Measurements from ENCODE around the gene TMEM154.
"Not testable (repeated sequence)": the region's sequence is repeated elsewhere in the genome, so short reads cannot be mapped to it uniquely, and the experiment has no call there.

The TMEM154 gene

DNA sequence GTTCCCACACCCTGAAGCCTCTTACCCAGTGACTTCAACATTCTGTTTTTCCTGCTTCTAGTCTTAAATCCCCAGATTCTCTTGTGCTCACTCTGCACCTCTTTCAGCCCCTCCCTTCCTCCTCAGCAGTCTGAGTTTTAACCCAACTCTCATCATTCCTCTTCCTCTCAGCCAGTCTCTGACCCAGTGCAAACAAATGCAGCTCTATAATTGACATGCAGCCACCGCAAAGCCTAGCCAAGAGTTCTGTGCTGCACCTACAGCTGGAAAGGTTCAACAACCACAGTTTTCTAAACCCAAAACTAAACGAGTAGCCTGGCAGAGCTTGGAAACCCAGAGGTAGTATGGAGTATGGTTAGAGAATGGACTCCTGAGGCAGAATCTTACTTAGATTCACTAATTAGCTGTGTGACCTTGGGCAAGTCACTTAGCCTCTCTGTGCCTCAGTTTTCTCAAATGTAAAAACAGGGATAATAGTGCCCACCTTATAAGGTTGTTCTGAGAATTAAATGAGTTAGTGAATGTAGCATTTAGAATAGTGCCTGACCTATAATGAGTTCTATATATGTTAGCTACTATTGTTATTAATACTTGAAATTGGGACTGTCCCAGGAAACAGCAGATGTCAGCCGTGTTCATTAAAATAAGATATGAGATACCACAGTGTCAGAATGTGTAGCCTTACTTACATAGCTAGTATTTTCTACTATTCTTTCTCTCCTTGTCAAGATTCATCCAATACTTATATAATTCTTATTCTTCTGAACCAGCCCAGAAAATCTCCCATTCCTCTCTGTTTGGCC lies 3.5 kb downstream of the TMEM154 start:
- peaks cover 11 to 25% (median 20%) of the 10 kb centered on the region in 10 experiments for H3K4me1 ChIP-seq
- peaks cover 0 to 21% (median 4%) of the 10 kb centered on the region in 11 experiments; a peak in 10 of 22 replicates for H3K27me3 ChIP-seq
- no peaks in the 10 kb centered on the region for H4K20me1 ChIP-seq
- no peak overlapping the region for H3K4me2 ChIP-seq
- H3K27ac ChIP-seq: no peak overlapping the region
- H3K9ac ChIP-seq: no peak overlapping the region
- no peak overlapping the region for H3K4me3 ChIP-seq
- H3K9me3 ChIP-seq (replicated peaks in 1 of 11): no peaks in the 10 kb centered on the region
- no peaks in the 10 kb centered on the region for H3K36me3 ChIP-seq
- no peak for TF ChIP-seq Cebpa-rat (IDR thresholded peaks at IDR 0.05)

DNA sequence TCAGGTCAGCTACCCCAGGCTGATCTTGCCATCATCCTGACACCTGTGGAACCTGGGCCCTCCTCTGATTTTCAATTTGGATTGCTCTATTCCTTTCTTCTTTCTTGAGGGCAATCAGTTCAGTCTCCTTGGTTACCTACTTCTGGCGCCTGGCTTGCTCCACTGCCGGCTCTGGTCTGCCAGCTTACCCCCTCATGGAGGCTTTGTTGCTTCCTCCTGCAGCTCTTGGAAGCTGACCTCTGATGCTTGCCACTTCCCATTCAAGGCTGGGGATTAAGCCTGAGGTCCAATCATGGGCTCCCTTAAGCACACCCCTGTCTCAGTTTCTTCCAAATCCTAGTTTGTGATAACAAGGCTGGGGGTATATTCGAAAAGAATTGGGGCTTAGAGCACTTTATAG lies 5.4 kb downstream of the TMEM154 start:
- Histone ChIP-seq H3K4me3 (no peak overlapping the region), H3K9ac (no peak overlapping the region), H4K20me1 (no peaks in the 10 kb centered on the region), H3K36me3 (no peaks in the 10 kb centered on the region), H3K9me3 (replicated peaks in 1 of 11) (no peaks in the 10 kb centered on the region), H3K27ac (no peak overlapping the region), H3K4me1 (peaks cover 7 to 9% (median 9%) of the 10 kb centered on the region in 10 experiments), H3K27me3 (peaks cover 0 to 11% (median 4%) of the 10 kb centered on the region in 11 experiments; a peak in 10 of 22 replicates), H3K4me2 (no peak overlapping the region)
- no peak for TF ChIP-seq Cebpa-rat (IDR thresholded peaks at IDR 0.05)

DNA sequence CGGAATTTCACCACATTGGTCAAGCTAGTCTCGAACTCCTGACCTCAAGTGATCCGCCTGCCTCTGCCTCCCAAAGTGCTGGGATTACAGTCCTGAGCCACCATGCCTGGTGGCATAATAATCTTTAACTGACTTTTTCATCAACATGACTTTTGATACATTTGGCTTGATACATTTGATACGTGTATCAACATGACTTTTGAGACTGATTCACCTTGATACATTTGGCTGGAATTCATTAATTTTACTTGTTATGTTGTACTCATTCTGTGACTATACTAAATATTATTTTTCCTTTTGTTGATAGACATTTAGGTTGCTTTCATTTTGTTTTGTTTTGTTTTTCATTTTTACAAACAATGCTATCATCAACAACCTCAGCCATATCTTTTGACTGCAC lies 6.3 kb downstream of the TMEM154 start:
- Histone ChIP-seq H3K36me3 (no peaks in the 10 kb centered on the region), H3K4me2 (no peak overlapping the region), H3K9ac (no peak overlapping the region), H3K9me3 (replicated peaks in 1 of 11) (no peaks in the 10 kb centered on the region), H3K27ac (no peak overlapping the region), H4K20me1 (no peaks in the 10 kb centered on the region), H3K27me3 (peaks cover 0 to 3% (median 0%) of the 10 kb centered on the region in 11 experiments; a peak in 2 of 22 replicates), H3K4me1 (peaks cover 0 to under 1% (median under 1%) of the 10 kb centered on the region in 10 experiments; a peak in 7 of 20 replicates), H3K4me3 (no peak overlapping the region)
- no peak for TF ChIP-seq Cebpa-rat (IDR thresholded peaks at IDR 0.05)

DNA sequence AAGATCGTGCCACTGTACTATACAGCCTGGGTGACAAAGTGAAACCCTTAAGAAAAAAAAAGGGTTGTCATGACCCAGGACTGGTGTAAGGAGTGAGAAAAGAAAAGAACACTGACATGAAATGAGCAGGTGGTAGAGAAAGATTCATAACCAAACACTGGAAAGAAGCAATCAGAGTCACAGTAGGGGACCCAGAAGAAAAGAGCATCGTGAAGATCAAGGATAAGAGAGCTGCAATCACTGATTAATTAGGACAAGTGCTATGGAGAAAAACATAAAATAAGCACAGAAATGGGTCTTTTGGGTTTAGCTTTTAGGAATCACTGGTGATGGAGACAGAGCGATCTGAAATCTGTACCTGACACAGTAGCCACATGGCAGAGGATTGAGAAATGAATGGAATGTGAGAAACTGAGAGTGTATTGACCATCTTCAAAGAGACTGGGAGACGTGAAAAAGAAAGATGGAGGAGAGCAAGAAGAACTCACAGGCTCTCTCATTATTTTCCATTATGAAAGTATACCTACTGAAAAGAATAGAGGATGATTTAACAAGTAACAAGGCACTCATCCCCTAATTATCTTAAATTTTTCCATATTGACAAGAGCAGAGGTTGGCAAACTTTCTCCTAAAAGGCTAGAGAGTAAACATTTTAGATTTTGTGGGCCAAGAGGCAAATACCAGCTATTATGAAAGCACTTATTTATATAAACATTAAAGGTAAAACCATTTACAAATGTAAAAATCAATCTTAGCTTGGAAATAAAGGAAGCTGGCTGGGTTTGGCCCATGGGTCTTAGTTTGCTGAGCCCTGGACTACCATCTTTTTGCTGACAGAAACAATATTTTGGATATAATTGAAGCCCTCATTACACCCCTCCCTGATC lies 7.3 kb downstream of the TMEM154 start:
- Histone ChIP-seq H3K9me3 (replicated peaks in 1 of 11) (no peaks in the 10 kb centered on the region), H3K27me3 (no peaks in the 10 kb centered on the region), H4K20me1 (no peaks in the 10 kb centered on the region), H3K27ac (no peak overlapping the region), H3K4me3 (no peak overlapping the region), H3K4me1 (no peaks in the 10 kb centered on the region), H3K9ac (no peak overlapping the region), H3K36me3 (no peaks in the 10 kb centered on the region), H3K4me2 (no peak overlapping the region)
- TF ChIP-seq Cebpa-rat (IDR thresholded peaks at IDR 0.05): no peak

DNA sequence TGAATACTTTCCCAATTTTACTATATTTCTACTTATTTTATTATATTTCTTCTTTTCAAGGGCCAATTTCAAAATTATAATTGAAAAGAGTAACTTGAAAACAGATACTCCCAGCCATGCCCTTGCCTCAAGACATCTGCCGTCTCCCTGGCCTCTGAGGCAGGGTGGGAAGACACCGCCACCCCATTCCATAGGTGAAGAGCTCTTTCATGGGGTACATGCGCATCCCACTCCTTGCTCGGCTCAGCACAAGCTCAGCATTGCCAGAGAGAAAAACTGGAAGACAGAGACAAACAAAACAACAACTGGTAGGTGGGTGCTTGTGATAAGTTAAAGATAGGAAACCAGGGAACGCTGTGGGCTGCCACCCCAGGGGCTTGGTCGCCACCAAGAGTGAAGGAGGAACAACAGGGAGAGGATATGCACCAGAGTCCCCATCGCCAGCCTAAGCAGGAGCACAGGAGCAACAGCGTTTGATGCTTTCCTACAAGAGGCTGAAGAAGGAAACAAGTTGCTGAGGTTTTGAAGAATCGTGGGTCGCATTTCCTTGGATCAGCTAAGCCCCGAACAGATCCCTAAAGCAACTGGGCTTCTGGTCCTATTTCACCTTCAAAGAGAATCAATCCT lies 11.3 kb downstream of the TMEM154 start:
- TF ChIP-seq Cebpa-rat (IDR thresholded peaks at IDR 0.05): no peak
- Histone ChIP-seq H3K27me3 (no peaks in the 10 kb centered on the region), H3K27ac (no peak overlapping the region), H3K4me1 (peaks cover 1 to 7% (median 4%) of the 10 kb centered on the region in 10 experiments; a peak in 18 of 20 replicates), H3K4me3 (no peak overlapping the region), H3K4me2 (no peak overlapping the region), H4K20me1 (no peaks in the 10 kb centered on the region), H3K9me3 (replicated peaks in 1 of 11) (0 out of 22 replicates have a peak, but pooled peaks cover 0 to 5% (median 0%) of the 10 kb centered on the region in 11 experiments), H3K9ac (no peak overlapping the region), H3K36me3 (no peaks in the 10 kb centered on the region)

DNA sequence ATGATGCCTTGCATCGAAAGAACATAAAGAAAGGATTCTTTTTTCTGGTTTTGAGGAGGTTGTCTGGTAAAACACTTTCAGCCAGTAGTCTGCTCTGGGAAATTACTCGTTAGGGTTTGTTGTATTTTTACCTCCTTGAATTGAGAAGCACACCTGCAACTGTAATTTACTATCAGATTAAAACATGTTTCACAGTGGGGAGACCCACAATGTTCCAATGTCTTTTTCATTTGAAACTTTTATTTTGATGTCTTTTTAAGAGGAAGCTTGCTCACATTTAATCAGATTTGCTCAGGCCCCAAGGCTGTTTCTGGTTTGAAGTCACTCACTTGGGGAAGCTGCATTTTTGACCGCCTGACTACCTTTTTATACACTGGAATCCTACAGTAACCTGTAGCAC lies 12.0 kb downstream of the TMEM154 start:
- H3K36me3 ChIP-seq: no peaks in the 10 kb centered on the region
- no peak overlapping the region for H3K27ac ChIP-seq
- H3K9me3 ChIP-seq (replicated peaks in 1 of 11): 0 out of 22 replicates have a peak, but pooled peaks cover 0 to 5% (median 0%) of the 10 kb centered on the region in 11 experiments
- no peak overlapping the region for H3K9ac ChIP-seq
- no peak overlapping the region for H3K4me3 ChIP-seq
- H3K27me3 ChIP-seq: no peaks in the 10 kb centered on the region
- H4K20me1 ChIP-seq: no peaks in the 10 kb centered on the region
- peaks cover 8 to 14% (median 11%) of the 10 kb centered on the region in 10 experiments; a peak in 19 of 20 replicates for H3K4me1 ChIP-seq
- TF ChIP-seq Cebpa-rat (IDR thresholded peaks at IDR 0.05): no peak
- H3K4me2 ChIP-seq: no peak overlapping the region

DNA sequence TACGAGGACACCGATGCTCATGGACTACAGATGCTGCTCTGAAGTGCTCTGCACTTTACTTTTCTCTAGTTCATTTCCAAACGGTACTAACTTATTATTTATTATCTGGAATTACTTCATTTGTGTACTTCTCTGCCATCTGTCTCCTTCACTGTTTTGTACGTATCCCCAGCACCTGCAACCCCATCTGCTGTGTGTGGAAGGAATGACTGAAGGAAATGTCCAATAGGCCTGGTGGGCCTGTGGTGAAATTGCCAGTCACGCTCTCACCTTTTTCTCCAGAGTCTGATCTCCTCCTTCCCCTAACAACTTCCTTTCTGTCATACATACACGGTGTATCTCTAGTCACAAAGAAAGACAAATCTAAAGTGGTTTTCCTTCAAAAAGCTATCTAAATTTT lies 12.9 kb downstream of the TMEM154 start:
- no peak for TF ChIP-seq Cebpa-rat (IDR thresholded peaks at IDR 0.05)
- H3K27me3 ChIP-seq: no peaks in the 10 kb centered on the region
- no peak overlapping the region for H3K9ac ChIP-seq
- no peak overlapping the region for H3K4me3 ChIP-seq
- no peaks in the 10 kb centered on the region for H3K36me3 ChIP-seq
- H3K27ac ChIP-seq: no peak overlapping the region
- H3K4me1 ChIP-seq: peaks cover 13 to 22% (median 16%) of the 10 kb centered on the region in 10 experiments; a peak in 19 of 20 replicates
- no peaks in the 10 kb centered on the region for H4K20me1 ChIP-seq
- H3K4me2 ChIP-seq: no peak overlapping the region
- H3K9me3 ChIP-seq (replicated peaks in 1 of 11): 0 out of 22 replicates have a peak, but pooled peaks cover 0 to 5% (median 0%) of the 10 kb centered on the region in 11 experiments

DNA sequence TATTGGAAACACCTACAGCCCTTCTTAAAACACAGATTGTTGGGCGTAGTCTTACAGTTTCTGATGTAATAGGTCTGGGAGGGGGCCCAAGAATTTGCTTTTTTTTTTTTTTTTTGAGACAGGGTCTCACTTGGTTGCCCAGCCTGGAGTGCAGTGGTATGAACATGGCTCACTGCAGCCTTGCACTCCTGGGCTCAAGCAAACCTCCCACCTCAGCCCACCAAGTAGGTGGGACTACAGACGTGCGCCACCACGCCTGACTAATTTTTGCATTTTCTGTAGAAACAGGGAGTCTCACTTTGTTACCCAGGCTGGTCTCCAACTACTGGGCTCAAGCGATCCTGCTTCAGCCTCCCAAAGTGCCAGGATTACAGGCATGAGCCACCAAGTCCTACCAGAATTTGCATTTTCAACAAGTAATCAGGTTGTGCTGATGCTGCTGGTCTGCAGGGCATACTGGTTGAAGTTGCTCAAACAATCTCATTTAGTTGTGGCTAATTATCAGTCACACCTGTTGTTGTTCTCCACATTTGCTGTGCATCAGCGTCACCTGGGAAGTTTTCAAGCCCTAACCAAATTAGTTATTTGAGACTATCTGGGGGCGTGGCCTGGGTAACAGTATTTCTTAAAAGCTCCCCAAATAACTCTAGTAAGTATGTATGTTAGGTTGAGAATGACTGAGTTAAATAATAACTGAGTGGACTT lies 14.0 kb downstream of the TMEM154 start:
- Histone ChIP-seq H3K4me1 (peaks cover 13 to 22% (median 16%) of the 10 kb centered on the region in 10 experiments; a peak in 19 of 20 replicates), H3K27me3 (no peaks in the 10 kb centered on the region), H3K27ac (no peak overlapping the region), H3K9ac (no peak overlapping the region), H3K36me3 (no peaks in the 10 kb centered on the region), H3K4me2 (no peak overlapping the region), H3K4me3 (no peak overlapping the region), H4K20me1 (no peaks in the 10 kb centered on the region), H3K9me3 (replicated peaks in 1 of 11) (0 out of 22 replicates have a peak, but pooled peaks cover 0 to 5% (median 0%) of the 10 kb centered on the region in 11 experiments)
- TF ChIP-seq Cebpa-rat (IDR thresholded peaks at IDR 0.05): no peak

DNA sequence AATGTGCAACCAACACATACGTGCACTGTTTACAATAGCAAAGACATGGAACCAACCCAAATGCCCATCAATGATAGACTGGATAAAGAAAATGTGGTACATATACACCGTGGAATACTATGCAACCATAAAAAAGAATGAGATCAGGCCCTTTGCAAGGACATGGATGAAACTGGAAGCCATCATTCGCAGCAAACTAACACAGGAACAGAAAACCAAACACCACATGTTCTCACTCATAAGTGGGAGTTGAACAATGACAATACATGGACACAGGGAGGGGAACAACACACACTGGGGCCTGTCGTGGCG lies 15.8 kb downstream of the TMEM154 start:
- not testable (repeated sequence) for H3K27me3 ChIP-seq

More for the DNA sequence above, 15.8 kb downstream of the TMEM154 start:
- not testable (repeated sequence) for H3K36me3 ChIP-seq, H4K20me1 ChIP-seq, H3K27ac ChIP-seq, H3K4me3 ChIP-seq, H3K9ac ChIP-seq
- H3K9me3 ChIP-seq (replicated peaks in 1 of 11): peaks cover 0 to 11% (median 5%) of the 10 kb centered on the region in 11 experiments; a peak in 16 of 22 replicates
- H3K4me1 ChIP-seq: peaks cover 13 to 22% (median 17%) of the 10 kb centered on the region in 10 experiments; a peak in 19 of 20 replicates
- H3K4me2 ChIP-seq: peak overlapping the region in 5 of 11 experiments; percentile 51 to 62 (median 56); a peak in 9 of 22 replicates

All from BLaER1 treated with 17β-estradiol and CSF1 and Interleukin-3, amounts not matched to agents 10 nM and 100 nM (cell line).